Measurements from ENCODE around the gene EPHA3.

The EPHA3 gene

DNA sequence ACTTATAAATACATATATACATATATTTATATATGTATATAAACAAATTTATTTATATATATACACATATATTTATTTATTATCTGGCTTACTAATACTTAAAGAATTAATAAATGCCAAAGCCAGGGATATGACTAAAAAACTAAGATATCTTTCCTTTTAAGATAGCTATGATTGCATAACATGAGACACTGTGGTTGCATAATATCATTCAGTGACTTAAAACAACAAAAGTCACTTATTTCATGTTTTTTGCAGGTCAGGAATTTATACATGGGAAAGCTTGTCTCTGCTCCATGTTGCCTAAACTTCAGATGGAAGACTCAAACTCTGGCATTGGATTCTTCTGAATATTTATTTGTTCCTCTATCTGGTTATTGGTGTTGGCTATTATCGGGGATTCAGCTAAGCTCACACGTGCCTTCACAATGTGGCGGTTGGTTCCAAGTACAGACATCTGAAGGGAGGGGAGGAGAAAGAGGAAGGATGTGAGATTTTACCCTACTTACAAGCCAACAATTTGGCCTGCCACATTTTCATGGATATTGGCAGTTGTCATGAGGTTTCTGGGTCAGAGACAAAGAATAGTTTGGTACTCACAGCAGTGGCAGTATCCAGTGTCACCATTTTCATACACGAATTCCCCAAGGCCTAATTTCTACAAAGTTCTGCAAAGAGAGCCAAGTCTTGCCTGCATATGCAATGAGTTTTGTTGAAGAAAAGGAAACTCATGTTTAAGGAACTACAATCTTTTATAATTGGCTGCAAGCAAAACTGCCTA lies 381.6 kb downstream of the EPHA3 start:
- H2BK15ac ChIP-seq (ENCODE audit: low read depth, poor library complexity, severe bottlenecking) = no peak overlapping the region
- H3K4me1 ChIP-seq (ENCODE audit: control insufficient read depth, insufficient read depth, low read depth, low read length) = no peaks in the 10 kb centered on the region
- no peak overlapping the region for H3K27ac ChIP-seq (ENCODE audit: low read length, poor library complexity, severe bottlenecking)
- no peak overlapping the region for H2BK5ac ChIP-seq (ENCODE audit: low read depth, low read length, poor library complexity, severe bottlenecking)
- no peaks in the 10 kb centered on the region for H3K36me3 ChIP-seq (ENCODE audit: control insufficient read depth in 1 of 2, insufficient read depth in 2 of 2, low read depth in 1 of 2, low read length in 2 of 2)
- H4K8ac ChIP-seq (ENCODE audit: low read length) = no peak overlapping the region
- H4K91ac ChIP-seq (ENCODE audit: low read length) = no peak overlapping the region
- no peaks in the 10 kb centered on the region for H3K79me1 ChIP-seq (replicated peaks; ENCODE audit: low read length, poor library complexity, severe bottlenecking)
- no peak overlapping the region for H2BK120ac ChIP-seq (ENCODE audit: low read depth, low read length)
- H3K4ac ChIP-seq (ENCODE audit: low read depth in 1 of 2, low read length in 2 of 2) = no peak overlapping the region
- H3K23ac ChIP-seq (ENCODE audit: low read length in 2 of 2) = no peak overlapping the region
- no peak overlapping the region for H3K9ac ChIP-seq (ENCODE audit: low read length)
- H2BK12ac ChIP-seq (ENCODE audit: low read length in 2 of 2) = no peak overlapping the region
- no peaks in the 10 kb centered on the region for H3K27me3 ChIP-seq (ENCODE audit: control insufficient read depth in 1 of 2, insufficient read depth in 1 of 2, low read length in 2 of 2)
- H2AK5ac ChIP-seq (ENCODE audit: low read length, severe bottlenecking) = no peak overlapping the region
- no peak overlapping the region for H3K18ac ChIP-seq (ENCODE audit: low read depth in 1 of 2, low read length in 2 of 2)
- no peak overlapping the region for H2AFZ ChIP-seq (ENCODE audit: low read depth, low read length)
- H3K4me3 ChIP-seq (ENCODE audit: insufficient read depth in 1 of 2, low read depth in 1 of 2, low read length in 2 of 2) = no peak overlapping the region
- H3K9me3 ChIP-seq (ENCODE audit: control insufficient read depth, low read length) = no peaks in the 10 kb centered on the region
- WGBS = 89% methylated on average over 4 of the region's 4 CpGs
- no peak for DNase-seq
- no peak overlapping the region for H3K4me2 ChIP-seq (ENCODE audit: low read length, poor library complexity, severe bottlenecking)
- H3K14ac ChIP-seq (ENCODE audit: low read length in 2 of 2) = no peak overlapping the region

DNA sequence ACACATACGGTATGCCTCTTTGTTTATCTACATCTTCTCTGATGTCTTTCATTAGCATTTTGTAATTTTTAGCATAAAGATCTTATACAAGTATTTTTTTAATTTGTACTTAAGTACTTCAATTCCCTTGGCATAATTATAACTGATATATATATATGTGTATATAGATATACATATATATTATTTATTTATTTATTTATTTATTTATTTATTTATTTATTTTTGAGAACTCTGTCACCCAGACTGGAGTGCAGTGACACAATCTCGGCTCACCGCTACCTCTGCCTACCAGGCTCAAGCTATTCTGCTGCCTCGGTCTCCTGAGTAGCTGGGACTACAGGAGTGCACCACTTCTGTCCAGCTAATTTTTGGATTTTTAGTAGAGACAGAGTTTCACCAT lies 382.7 kb downstream of the EPHA3 start:
- H2BK15ac ChIP-seq (ENCODE audit: low read depth, poor library complexity, severe bottlenecking) = no peak overlapping the region
- no peak overlapping the region for H2BK5ac ChIP-seq (ENCODE audit: low read depth, low read length, poor library complexity, severe bottlenecking)
- no peak overlapping the region for H4K8ac ChIP-seq (ENCODE audit: low read length)

DNA sequence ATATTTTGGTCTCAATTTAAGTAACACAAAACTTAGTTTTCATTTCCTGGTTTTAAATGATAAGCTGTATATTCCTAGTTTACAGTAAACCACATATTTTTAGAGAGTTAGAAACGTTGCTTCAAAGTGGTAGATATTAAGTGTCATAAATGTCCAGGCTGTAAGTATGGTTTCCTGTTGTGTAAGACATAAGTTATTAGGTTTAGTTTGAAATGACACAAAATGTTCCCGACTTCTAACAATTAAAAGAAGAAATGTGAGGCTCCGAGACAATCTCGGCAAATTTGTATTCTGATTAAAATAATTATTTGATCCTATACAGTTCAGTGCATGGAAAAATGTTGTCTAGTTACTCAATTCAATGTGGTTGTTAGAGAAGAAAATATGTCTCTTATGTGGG lies 387.3 kb downstream of the EPHA3 start:
- Histone ChIP-seq H3K9me3 (ENCODE audit: control insufficient read depth, low read length) (no peaks in the 10 kb centered on the region), H3K27me3 (ENCODE audit: control insufficient read depth in 1 of 2, insufficient read depth in 1 of 2, low read length in 2 of 2) (no peaks in the 10 kb centered on the region)

More for the DNA sequence above, 382.7 kb downstream of the EPHA3 start:
- Histone ChIP-seq H4K91ac (ENCODE audit: low read length) (no peak overlapping the region), H2AFZ (ENCODE audit: low read depth, low read length) (no peak overlapping the region), H3K18ac (ENCODE audit: low read depth in 1 of 2, low read length in 2 of 2) (no peak overlapping the region), H3K9me3 (ENCODE audit: control insufficient read depth, low read length) (no peaks in the 10 kb centered on the region), H3K4ac (ENCODE audit: low read depth in 1 of 2, low read length in 2 of 2) (no peak overlapping the region), H2BK12ac (ENCODE audit: low read length in 2 of 2) (no peak overlapping the region), H3K27ac (ENCODE audit: low read length, poor library complexity, severe bottlenecking) (no peak overlapping the region), H3K79me1 (replicated peaks; ENCODE audit: low read length, poor library complexity, severe bottlenecking) (no peaks in the 10 kb centered on the region), H3K36me3 (ENCODE audit: control insufficient read depth in 1 of 2, insufficient read depth in 2 of 2, low read depth in 1 of 2, low read length in 2 of 2) (no peaks in the 10 kb centered on the region), H2AK5ac (ENCODE audit: low read length, severe bottlenecking) (no peak overlapping the region), H3K9ac (ENCODE audit: low read length) (no peak overlapping the region), H3K27me3 (ENCODE audit: control insufficient read depth in 1 of 2, insufficient read depth in 1 of 2, low read length in 2 of 2) (no peaks in the 10 kb centered on the region), H3K23ac (ENCODE audit: low read length in 2 of 2) (no peak overlapping the region), H2BK120ac (ENCODE audit: low read depth, low read length) (no peak overlapping the region), H3K4me1 (ENCODE audit: control insufficient read depth, insufficient read depth, low read depth, low read length) (no peaks in the 10 kb centered on the region), H3K14ac (ENCODE audit: low read length in 2 of 2) (no peak overlapping the region), H3K4me2 (ENCODE audit: low read length, poor library complexity, severe bottlenecking) (no peak overlapping the region), H3K4me3 (ENCODE audit: insufficient read depth in 1 of 2, low read depth in 1 of 2, low read length in 2 of 2) (no peak overlapping the region)
- 90% methylated on average over 3 of the region's 4 CpGs for WGBS
- no peak for DNase-seq

DNA sequence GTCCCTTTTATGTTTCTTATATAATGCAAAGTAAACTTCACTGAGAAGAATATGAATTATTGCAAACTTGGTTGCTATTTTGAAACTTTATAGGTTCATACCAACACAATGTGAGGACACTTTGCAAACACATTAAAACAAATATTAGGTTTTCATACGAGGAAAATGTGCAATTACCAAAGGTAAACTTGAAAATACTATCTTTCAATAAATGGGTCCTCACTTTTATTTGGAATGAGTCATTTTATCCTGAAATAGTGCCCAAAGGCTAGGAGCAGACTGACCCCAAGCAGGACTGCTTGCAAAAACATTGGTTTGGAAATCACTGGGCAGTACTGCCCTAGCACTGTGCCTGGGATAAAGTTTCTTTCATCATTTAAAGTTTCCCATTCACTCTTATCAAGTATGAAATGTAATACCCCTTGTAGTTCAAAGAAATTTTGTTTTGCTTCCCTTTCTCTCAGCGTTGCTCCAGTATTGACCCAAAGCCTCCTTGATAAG lies 396.5 kb downstream of the EPHA3 start:
- H3K9ac ChIP-seq (ENCODE audit: low read length) = no peak overlapping the region
- H3K23ac ChIP-seq (ENCODE audit: low read length in 2 of 2) = no peak overlapping the region
- H3K18ac ChIP-seq (ENCODE audit: low read depth in 1 of 2, low read length in 2 of 2) = no peak overlapping the region
- no peak overlapping the region for H2BK5ac ChIP-seq (ENCODE audit: low read depth, low read length, poor library complexity, severe bottlenecking)
- no peak overlapping the region for H4K91ac ChIP-seq (ENCODE audit: low read length)
- H2AFZ ChIP-seq (ENCODE audit: low read depth, low read length) = no peak overlapping the region
- no peaks in the 10 kb centered on the region for H3K4me1 ChIP-seq (ENCODE audit: control insufficient read depth, insufficient read depth, low read depth, low read length)
- H2BK120ac ChIP-seq (ENCODE audit: low read depth, low read length) = no peak overlapping the region
- H3K79me1 ChIP-seq (replicated peaks; ENCODE audit: low read length, poor library complexity, severe bottlenecking) = no peaks in the 10 kb centered on the region
- no peaks in the 10 kb centered on the region for H3K27me3 ChIP-seq (ENCODE audit: control insufficient read depth in 1 of 2, insufficient read depth in 1 of 2, low read length in 2 of 2)
- no peak overlapping the region for H2AK5ac ChIP-seq (ENCODE audit: low read length, severe bottlenecking)
- H3K4me3 ChIP-seq (ENCODE audit: insufficient read depth in 1 of 2, low read depth in 1 of 2, low read length in 2 of 2) = no peak overlapping the region
- H3K36me3 ChIP-seq (ENCODE audit: control insufficient read depth in 1 of 2, insufficient read depth in 2 of 2, low read depth in 1 of 2, low read length in 2 of 2) = no peaks in the 10 kb centered on the region
- no peak overlapping the region for H2BK15ac ChIP-seq (ENCODE audit: low read depth, poor library complexity, severe bottlenecking)
- H3K27ac ChIP-seq (ENCODE audit: low read length, poor library complexity, severe bottlenecking) = no peak overlapping the region
- H3K14ac ChIP-seq (ENCODE audit: low read length in 2 of 2) = no peak overlapping the region
- H3K4me2 ChIP-seq (ENCODE audit: low read length, poor library complexity, severe bottlenecking) = no peak overlapping the region
- no peak overlapping the region for H4K8ac ChIP-seq (ENCODE audit: low read length)
- H2BK12ac ChIP-seq (ENCODE audit: low read length in 2 of 2) = no peak overlapping the region
- 92% methylated on average over 2 of the region's 2 CpGs for WGBS
- no peak for DNase-seq
- no peaks in the 10 kb centered on the region for H3K9me3 ChIP-seq (ENCODE audit: control insufficient read depth, low read length)
- H3K4ac ChIP-seq (ENCODE audit: low read depth in 1 of 2, low read length in 2 of 2) = no peak overlapping the region

More for the DNA sequence above, 387.3 kb downstream of the EPHA3 start:
- H3K79me1 ChIP-seq (replicated peaks; ENCODE audit: low read length, poor library complexity, severe bottlenecking) = no peaks in the 10 kb centered on the region
- no peak overlapping the region for H3K23ac ChIP-seq (ENCODE audit: low read length in 2 of 2)
- H3K9ac ChIP-seq (ENCODE audit: low read length) = no peak overlapping the region
- H2AFZ ChIP-seq (ENCODE audit: low read depth, low read length) = no peak overlapping the region
- H2AK5ac ChIP-seq (ENCODE audit: low read length, severe bottlenecking) = no peak overlapping the region
- no peak overlapping the region for H3K27ac ChIP-seq (ENCODE audit: low read length, poor library complexity, severe bottlenecking)
- no peak overlapping the region for H3K14ac ChIP-seq (ENCODE audit: low read length in 2 of 2)
- no peak overlapping the region for H2BK12ac ChIP-seq (ENCODE audit: low read length in 2 of 2)
- no peak overlapping the region for H3K4me3 ChIP-seq (ENCODE audit: insufficient read depth in 1 of 2, low read depth in 1 of 2, low read length in 2 of 2)
- no peak overlapping the region for H3K4me2 ChIP-seq (ENCODE audit: low read length, poor library complexity, severe bottlenecking)
- no peak overlapping the region for H3K4ac ChIP-seq (ENCODE audit: low read depth in 1 of 2, low read length in 2 of 2)
- H3K18ac ChIP-seq (ENCODE audit: low read depth in 1 of 2, low read length in 2 of 2) = no peak overlapping the region
- no peaks in the 10 kb centered on the region for H3K4me1 ChIP-seq (ENCODE audit: control insufficient read depth, insufficient read depth, low read depth, low read length)
- no peak overlapping the region for H4K91ac ChIP-seq (ENCODE audit: low read length)
- no peak overlapping the region for H2BK15ac ChIP-seq (ENCODE audit: low read depth, poor library complexity, severe bottlenecking)
- H2BK120ac ChIP-seq (ENCODE audit: low read depth, low read length) = no peak overlapping the region
- no peaks in the 10 kb centered on the region for H3K36me3 ChIP-seq (ENCODE audit: control insufficient read depth in 1 of 2, insufficient read depth in 2 of 2, low read depth in 1 of 2, low read length in 2 of 2)
- no peak overlapping the region for H4K8ac ChIP-seq (ENCODE audit: low read length)
- 81% methylated on average over 4 of the region's 4 CpGs for WGBS
- DNase-seq = no peak
- no peak overlapping the region for H2BK5ac ChIP-seq (ENCODE audit: low read depth, low read length, poor library complexity, severe bottlenecking)

Data from mesenchymal stem cell (in vitro differentiated cells and primary cell).